ENCODE results near the gene SPANXB1. TPM values are rescaled to one million over a fixed set of nuclear protein-coding genes. Genes with fewer than 3 reads are reported as not detected.

The SPANXB1 gene
- 1.3 to 3.9 TPM (median 2.5 TPM) in 5 replicates for total RNA-seq (2022; extraction: Qiagen RNA extraction)

GRCh38 chrX:141002568-141002967 lies at the start of gene SPANXB1:
SPANXB1 (plus strand) TSS chrX:141002594; CDS start chrX:141002694, 100 bp downstream.

Other genes starting within 250 kb of the SPANXB1 start
- gene LDOC1, start 174.5 kb downstream of the SPANXB1 start, total RNA-seq (2022; extraction: Qiagen RNA extraction): 80.5 to 98.8 TPM (median 90.3 TPM) in 5 replicates
- gene SPANXC, start 239.9 kb downstream of the SPANXB1 start, total RNA-seq (2022; extraction: Qiagen RNA extraction): 1.3 TPM in 1 of 5 replicates, not detected in the others

Data from A549 treated with Mapracorat at 1 μM for 4 hours (cell line).